ENCODE data around the gene GRAMD2B.

GRCh38 chr5:126445502-126446174, 22.4 kb downstream of the GRAMD2B start:
- TF ChIP-seq, protein P1, sequence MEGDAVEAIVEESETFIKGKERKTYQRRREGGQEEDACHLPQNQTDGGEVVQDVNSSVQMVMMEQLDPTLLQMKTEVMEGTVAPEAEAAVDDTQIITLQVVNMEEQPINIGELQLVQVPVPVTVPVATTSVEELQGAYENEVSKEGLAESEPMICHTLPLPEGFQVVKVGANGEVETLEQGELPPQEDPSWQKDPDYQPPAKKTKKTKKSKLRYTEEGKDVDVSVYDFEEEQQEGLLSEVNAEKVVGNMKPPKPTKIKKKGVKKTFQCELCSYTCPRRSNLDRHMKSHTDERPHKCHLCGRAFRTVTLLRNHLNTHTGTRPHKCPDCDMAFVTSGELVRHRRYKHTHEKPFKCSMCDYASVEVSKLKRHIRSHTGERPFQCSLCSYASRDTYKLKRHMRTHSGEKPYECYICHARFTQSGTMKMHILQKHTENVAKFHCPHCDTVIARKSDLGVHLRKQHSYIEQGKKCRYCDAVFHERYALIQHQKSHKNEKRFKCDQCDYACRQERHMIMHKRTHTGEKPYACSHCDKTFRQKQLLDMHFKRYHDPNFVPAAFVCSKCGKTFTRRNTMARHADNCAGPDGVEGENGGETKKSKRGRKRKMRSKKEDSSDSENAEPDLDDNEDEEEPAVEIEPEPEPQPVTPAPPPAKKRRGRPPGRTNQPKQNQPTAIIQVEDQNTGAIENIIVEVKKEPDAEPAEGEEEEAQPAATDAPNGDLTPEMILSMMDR (tag by site-specific recombination; IDR thresholded peaks at IDR 0.05): no peak
- no peak for TF ChIP-seq ZNF274 (IDR thresholded peaks at IDR 0.05; ENCODE audit: low read length)
- no peak for TF ChIP-seq ZNF274 (tag by site-specific recombination; IDR thresholded peaks at IDR 0.05; ENCODE audit: borderline replicate concordance)

Data from HEK293 (cell line).